Vagina (tissue), 2 donors: ENCODE data around the gene TWF1. TPM values are rescaled to one million over a fixed set of nuclear protein-coding genes. Genes with fewer than 3 reads are reported as not detected.

ENCODE experiments used
- DNase-seq, 2 donors: peaks; one replicate each; pipeline ENCODE4 v3.0.0-alpha.2; 2017; ENCODE audit errors: extremely low spot score in 2 of 2
- H3K27ac ChIP-seq: fragments of 200-600 bp; sonication (generic); one replicate; pipeline ENCODE4 v1.5.1; 2019
- H3K27me3 ChIP-seq: fragments of 200-600 bp; sonication (generic); one replicate; pipeline ENCODE4 v1.5.1; 2019
- H3K36me3 ChIP-seq, 2 donors: fragments of 200-600 bp; sonication (generic); one replicate each; pipeline ENCODE4 v1.5.1; 2017 to 2019
- H3K4me1 ChIP-seq: fragments of 200-600 bp; sonication (generic); one replicate; pipeline ENCODE4 v1.5.1; 2019
- H3K4me3 ChIP-seq, 2 donors: fragments of 200-600 bp; sonication (generic); 1 replicate in 1 of 2; 2 replicates in 1 of 2; pipeline ENCODE4 v1.5.1; 2016 to 2019
- H3K9me3 ChIP-seq: fragments of 200-600 bp; sonication (generic); one replicate; pipeline ENCODE4 v1.5.1; 2019
- CTCF ChIP-seq, 3 experiments: fragments of 450-650 bp in 2 of 3; fragments of 200-600 bp in 1 of 3; sonication (generic) in 1 of 3; IDR thresholded peaks; one replicate each; pipeline ENCODE4 v1.5.1; 2017 to 2019; ENCODE audit warnings: antibody characterized with exemption in 3 of 3, mild to moderate bottlenecking in 2 of 3, moderate library complexity in 2 of 3
- POLR2A ChIP-seq, 2 donors: fragments of 450-650 bp; IDR thresholded peaks; one replicate each; pipeline ENCODE4 v1.6.1; 2017; ENCODE audit warnings: antibody characterized with exemption in 2 of 2, mild to moderate bottlenecking in 2 of 2, moderate library complexity in 2 of 2
- POLR2AphosphoS5 ChIP-seq, 2 donors: sonication (generic); formaldehyde crosslinking; IDR thresholded peaks; one replicate each; pipeline ENCODE4 v1.9.0; 2017; ENCODE audit warnings: antibody characterized with exemption in 2 of 2, mild to moderate bottlenecking in 2 of 2, low read depth in 1 of 2; ENCODE audit not compliant: insufficient read depth in 1 of 2
- intact Hi-C: fragments of 100-400 bp; cut with DNase I; formaldehyde crosslinking; loops from one replicate; pipeline ENCODE4 v1.15.1; 2023
- total RNA-seq: library from RNA; depleted of rRNA; stranded (reverse); fragments of >200 nt; gene quantifications from one replicate; pipeline ENCODE4 v1.2.3, GENCODE V29; 2016

Gene TWF1
- total RNA-seq, 1 donor from 2014 or later: 71.0 TPM

- no peak for DNase-seq
- peaks cover 29% of the 10 kb centered on the region for H3K4me1 ChIP-seq
- TF ChIP-seq POLR2A (IDR thresholded peaks at IDR 0.05): no peak
- H3K27me3 ChIP-seq: peaks cover 4% of the 10 kb centered on the region
- no peaks in the 10 kb centered on the region for H3K36me3 ChIP-seq
- no peak overlapping the region for H3K4me3 ChIP-seq
- H3K9me3 ChIP-seq: no peaks in the 10 kb centered on the region
- intact Hi-C loops: loop anchor here (2.0 kb wide), 1 partner anchor 22 kb away; no protein-coding TSS in a partner anchor
- H3K27ac ChIP-seq: no peak overlapping the region
Observed at GRCh38 chr12:43832463-43833168, 26.5 kb upstream of the TWF1 start.

- peaks cover 4% of the 10 kb centered on the region for H3K27me3 ChIP-seq
- H3K36me3 ChIP-seq: no peaks in the 10 kb centered on the region
- no peaks in the 10 kb centered on the region for H3K4me1 ChIP-seq
- no peak overlapping the region for H3K27ac ChIP-seq
- H3K4me3 ChIP-seq: no peak overlapping the region
- H3K9me3 ChIP-seq: no peaks in the 10 kb centered on the region
- intact Hi-C loops: no loop called here
- DNase-seq: no peak
- TF ChIP-seq CTCF (IDR thresholded peaks at IDR 0.05) (no peak), POLR2AphosphoS5 (IDR thresholded peaks at IDR 0.05; ENCODE audit: insufficient read depth in 1 of 2, low read depth in 1 of 2) (no peak), POLR2A (IDR thresholded peaks at IDR 0.05) (no peak)
Observed at GRCh38 chr12:43827093-43827492, 21.0 kb upstream of the TWF1 start.

GRCh38 chr12:43826681-43827080 lies 20.6 kb upstream of the TWF1 start:
- no peaks in the 10 kb centered on the region for H3K9me3 ChIP-seq

GRCh38 chr12:43824207-43824775 lies 18.2 kb upstream of the TWF1 start:
- Histone ChIP-seq H3K36me3 (no peaks in the 10 kb centered on the region), H3K4me1 (no peaks in the 10 kb centered on the region), H3K27ac (no peak overlapping the region), H3K4me3 (no peak overlapping the region), H3K27me3 (peaks cover 4% of the 10 kb centered on the region), H3K9me3 (no peaks in the 10 kb centered on the region)
- TF ChIP-seq POLR2AphosphoS5 (IDR thresholded peaks at IDR 0.05; ENCODE audit: insufficient read depth in 1 of 2, low read depth in 1 of 2): no peak
- no peak for TF ChIP-seq POLR2A (IDR thresholded peaks at IDR 0.05)
- TF ChIP-seq CTCF (IDR thresholded peaks at IDR 0.05): no peak
- no peak for DNase-seq
- intact Hi-C loops: no loop called here

More at GRCh38 chr12:43826681-43827080, 20.6 kb upstream of the TWF1 start:
- no peak for DNase-seq
- H3K4me3 ChIP-seq: no peak overlapping the region
- H3K27me3 ChIP-seq: peaks cover 4% of the 10 kb centered on the region
- no peaks in the 10 kb centered on the region for H3K36me3 ChIP-seq
- H3K27ac ChIP-seq: no peak overlapping the region
- intact Hi-C loops: no loop called here
- no peaks in the 10 kb centered on the region for H3K4me1 ChIP-seq
- TF ChIP-seq POLR2AphosphoS5 (IDR thresholded peaks at IDR 0.05; ENCODE audit: insufficient read depth in 1 of 2, low read depth in 1 of 2) (no peak), CTCF (IDR thresholded peaks at IDR 0.05) (no peak), POLR2A (IDR thresholded peaks at IDR 0.05) (no peak)

GRCh38 chr12:43816168-43816567 lies 10.1 kb upstream of the TWF1 start:
- TF ChIP-seq POLR2A (IDR thresholded peaks at IDR 0.05) (no peak), CTCF (IDR thresholded peaks at IDR 0.05) (no peak), POLR2AphosphoS5 (IDR thresholded peaks at IDR 0.05; ENCODE audit: insufficient read depth in 1 of 2, low read depth in 1 of 2) (no peak)
- H3K27ac ChIP-seq: no peak overlapping the region
- no peaks in the 10 kb centered on the region for H3K9me3 ChIP-seq
- intact Hi-C loops: no loop called here
- H3K36me3 ChIP-seq: no peaks in the 10 kb centered on the region
- no peaks in the 10 kb centered on the region for H3K27me3 ChIP-seq
- no peak for DNase-seq
- H3K4me3 ChIP-seq: no peak overlapping the region
- no peaks in the 10 kb centered on the region for H3K4me1 ChIP-seq
